ENCODE measurements around the gene GABRR1.
"Not testable (repeated sequence)": the region's sequence is repeated elsewhere in the genome, so short reads cannot be mapped to it uniquely, and the experiment has no call there.

Gene GABRR1

DNA sequence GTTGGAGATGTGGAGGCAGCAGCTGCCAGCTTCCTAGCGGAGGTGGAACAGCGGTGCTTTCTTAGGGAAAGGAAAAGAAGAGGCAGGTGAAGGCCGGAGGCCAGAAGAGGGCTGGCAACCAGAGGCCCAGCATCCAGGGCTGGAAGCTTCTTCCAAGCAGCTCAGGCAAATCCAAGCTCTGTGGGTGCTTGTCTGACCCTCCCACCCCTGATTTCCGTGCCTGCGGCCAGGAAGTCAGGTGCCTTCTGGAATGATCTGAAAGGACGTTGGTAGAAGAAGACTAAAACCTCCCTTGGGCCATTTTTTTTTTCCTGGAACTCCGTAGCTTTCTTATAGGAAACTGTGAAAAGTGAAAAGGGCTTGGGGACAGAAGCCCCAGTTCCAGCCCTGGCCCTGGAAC, 33.1 kb upstream of the GABRR1 start:
- H3K4me2 ChIP-seq (ENCODE audit: low read length), result no peak overlapping the region
- H3K9me3 ChIP-seq (replicated peaks; ENCODE audit: low read length), result no peaks in the 10 kb centered on the region
- no peak overlapping the region for H3K4me3 ChIP-seq (ENCODE audit: low read length)
- peaks cover 42% of the 10 kb centered on the region for H3K27me3 ChIP-seq (ENCODE audit: control insufficient read depth, insufficient read depth, low read length)
- H3K9ac ChIP-seq (ENCODE audit: low read depth, low read length), result no peak overlapping the region
- H3K36me3 ChIP-seq (ENCODE audit: insufficient read depth, low read length), result no peaks in the 10 kb centered on the region
- no peaks in the 10 kb centered on the region for H3K4me1 ChIP-seq (ENCODE audit: control insufficient read depth, insufficient read depth, low read length)

- H3K4me2 ChIP-seq (ENCODE audit: low read length), result no peak overlapping the region
- H3K36me3 ChIP-seq (ENCODE audit: insufficient read depth, low read length), result no peaks in the 10 kb centered on the region
- H3K9ac ChIP-seq (ENCODE audit: low read depth, low read length), result no peak overlapping the region
- peaks cover 45% of the 10 kb centered on the region for H3K27me3 ChIP-seq (ENCODE audit: control insufficient read depth, insufficient read depth, low read length)
- no peaks in the 10 kb centered on the region for H3K9me3 ChIP-seq (replicated peaks; ENCODE audit: low read length)
- H3K4me1 ChIP-seq (ENCODE audit: control insufficient read depth, insufficient read depth, low read length), result no peaks in the 10 kb centered on the region
- no peak overlapping the region for H3K4me3 ChIP-seq (ENCODE audit: low read length)
Observed at GRCh38 chr6:89244241-89244985, 27.3 kb upstream of the GABRR1 start.

DNA sequence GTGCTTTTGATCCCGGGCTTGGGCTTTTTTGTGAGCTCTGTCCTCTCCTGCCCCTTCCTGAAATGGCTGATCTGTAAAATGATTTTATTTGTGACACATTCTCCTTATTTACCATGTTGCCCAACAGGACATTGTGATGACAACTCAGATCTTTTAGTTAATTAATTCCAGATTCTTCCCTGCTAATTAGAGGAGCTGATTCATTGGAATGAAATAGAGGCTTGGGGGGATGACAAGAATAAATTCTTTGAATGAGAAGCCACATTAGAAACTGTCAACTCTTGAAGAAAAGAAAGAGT, 26.1 kb upstream of the GABRR1 start:
- no peaks in the 10 kb centered on the region for H3K36me3 ChIP-seq (ENCODE audit: insufficient read depth, low read length)
- peaks cover 45% of the 10 kb centered on the region for H3K27me3 ChIP-seq (ENCODE audit: control insufficient read depth, insufficient read depth, low read length)
- no peak overlapping the region for H3K4me2 ChIP-seq (ENCODE audit: low read length)
- no peak overlapping the region for H3K4me3 ChIP-seq (ENCODE audit: low read length)
- H3K4me1 ChIP-seq (ENCODE audit: control insufficient read depth, insufficient read depth, low read length), result no peaks in the 10 kb centered on the region
- H3K9me3 ChIP-seq (replicated peaks; ENCODE audit: low read length), result no peaks in the 10 kb centered on the region
- no peak overlapping the region for H3K9ac ChIP-seq (ENCODE audit: low read depth, low read length)

GRCh38 chr6:89242574-89243330, 25.6 kb upstream of the GABRR1 start:
- Histone ChIP-seq H3K9ac (ENCODE audit: low read depth, low read length) (no peak overlapping the region), H3K4me2 (ENCODE audit: low read length) (no peak overlapping the region), H3K9me3 (replicated peaks; ENCODE audit: low read length) (no peaks in the 10 kb centered on the region), H3K27me3 (ENCODE audit: control insufficient read depth, insufficient read depth, low read length) (peaks cover 46% of the 10 kb centered on the region), H3K4me1 (ENCODE audit: control insufficient read depth, insufficient read depth, low read length) (no peaks in the 10 kb centered on the region), H3K36me3 (ENCODE audit: insufficient read depth, low read length) (no peaks in the 10 kb centered on the region), H3K4me3 (ENCODE audit: low read length) (no peak overlapping the region)

DNA sequence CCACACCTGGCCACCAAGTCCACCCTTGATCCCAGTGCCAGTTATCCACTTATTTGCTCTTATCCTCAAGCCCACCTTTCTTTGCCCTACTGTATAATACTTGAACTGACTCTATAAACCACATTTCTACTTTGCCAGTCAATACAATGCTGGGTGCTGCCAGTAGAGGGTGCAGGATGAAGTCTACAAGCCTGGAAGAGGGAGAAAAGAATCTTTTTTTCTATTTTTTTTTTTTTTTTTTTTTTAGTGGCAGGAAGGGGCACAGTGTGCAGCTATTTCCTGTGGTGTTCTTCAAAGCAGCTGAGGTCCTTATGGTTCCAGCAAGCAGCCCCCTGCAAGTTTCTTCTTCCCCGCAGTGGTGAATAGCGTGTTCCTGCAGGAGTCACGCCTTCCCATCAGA, 22.2 kb upstream of the GABRR1 start:
- Histone ChIP-seq H3K4me1 (ENCODE audit: control insufficient read depth, insufficient read depth, low read length) (no peaks in the 10 kb centered on the region), H3K9me3 (replicated peaks; ENCODE audit: low read length) (no peaks in the 10 kb centered on the region), H3K4me3 (ENCODE audit: low read length) (no peak overlapping the region)

GRCh38 chr6:89237158-89237557, 20.0 kb upstream of the GABRR1 start:
- Histone ChIP-seq H3K27me3 (ENCODE audit: control insufficient read depth, insufficient read depth, low read length) (peaks cover 19% of the 10 kb centered on the region), H3K9me3 (replicated peaks; ENCODE audit: low read length) (no peaks in the 10 kb centered on the region), H3K9ac (ENCODE audit: low read depth, low read length) (no peak overlapping the region), H3K4me3 (ENCODE audit: low read length) (no peak overlapping the region), H3K4me2 (ENCODE audit: low read length) (no peak overlapping the region), H3K4me1 (ENCODE audit: control insufficient read depth, insufficient read depth, low read length) (no peaks in the 10 kb centered on the region), H3K36me3 (ENCODE audit: insufficient read depth, low read length) (no peaks in the 10 kb centered on the region)

More for the DNA sequence above, 22.2 kb upstream of the GABRR1 start:
- Histone ChIP-seq H3K27me3 (ENCODE audit: control insufficient read depth, insufficient read depth, low read length) (peaks cover 35% of the 10 kb centered on the region), H3K36me3 (ENCODE audit: insufficient read depth, low read length) (no peaks in the 10 kb centered on the region), H3K9ac (ENCODE audit: low read depth, low read length) (no peak overlapping the region), H3K4me2 (ENCODE audit: low read length) (no peak overlapping the region)

DNA sequence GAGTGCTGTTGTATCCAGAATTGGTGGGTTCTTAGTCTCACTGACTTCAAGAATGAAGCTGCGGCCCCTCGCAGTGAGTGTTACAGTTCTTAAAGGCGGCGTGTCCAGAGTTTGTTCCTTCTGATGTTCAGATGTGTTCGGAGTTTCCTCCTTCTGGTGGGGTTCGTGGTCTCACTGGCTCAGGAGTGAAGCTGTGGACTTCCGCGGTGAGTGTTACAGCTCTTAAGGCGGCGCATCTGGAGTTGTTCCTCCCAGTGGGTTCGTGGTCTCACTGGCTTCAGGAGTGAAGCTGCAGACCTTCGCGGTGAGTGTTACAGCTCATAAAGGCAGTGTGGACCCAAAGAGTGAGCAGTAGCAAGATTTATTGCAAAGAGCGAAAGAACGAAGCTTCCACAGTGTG, 16.4 kb upstream of the GABRR1 start:
- not testable (repeated sequence) for H3K9me3 ChIP-seq (replicated peaks; ENCODE audit: low read length); H3K4me2 ChIP-seq (ENCODE audit: low read length); H3K9ac ChIP-seq (ENCODE audit: low read depth, low read length); H3K4me1 ChIP-seq (ENCODE audit: control insufficient read depth, insufficient read depth, low read length); H3K4me3 ChIP-seq (ENCODE audit: low read length); H3K36me3 ChIP-seq (ENCODE audit: insufficient read depth, low read length)
- peaks cover 16% of the 10 kb centered on the region for H3K27me3 ChIP-seq (ENCODE audit: control insufficient read depth, insufficient read depth, low read length)

GRCh38 chr6:89222712-89223039, 5.5 kb upstream of the GABRR1 start:
- peaks cover 15% of the 10 kb centered on the region for H3K4me1 ChIP-seq (ENCODE audit: control insufficient read depth, insufficient read depth, low read length)
- no peaks in the 10 kb centered on the region for H3K9me3 ChIP-seq (replicated peaks; ENCODE audit: low read length)
- H3K36me3 ChIP-seq (ENCODE audit: insufficient read depth, low read length), result no peaks in the 10 kb centered on the region
- H3K4me2 ChIP-seq (ENCODE audit: low read length), result peak overlapping the region; percentile 3
- H3K27me3 ChIP-seq (ENCODE audit: control insufficient read depth, insufficient read depth, low read length), result peaks cover 2% of the 10 kb centered on the region
- H3K4me3 ChIP-seq (ENCODE audit: low read length), result no peak overlapping the region
- H3K9ac ChIP-seq (ENCODE audit: low read depth, low read length), result no peak overlapping the region

GRCh38 chr6:89221971-89222711, 5.0 kb upstream of the GABRR1 start:
- Histone ChIP-seq H3K4me1 (ENCODE audit: control insufficient read depth, insufficient read depth, low read length) (peaks cover 20% of the 10 kb centered on the region), H3K4me3 (ENCODE audit: low read length) (no peak overlapping the region), H3K9me3 (replicated peaks; ENCODE audit: low read length) (no peaks in the 10 kb centered on the region), H3K9ac (ENCODE audit: low read depth, low read length) (no peak overlapping the region), H3K36me3 (ENCODE audit: insufficient read depth, low read length) (no peaks in the 10 kb centered on the region), H3K27me3 (ENCODE audit: control insufficient read depth, insufficient read depth, low read length) (peaks cover 5% of the 10 kb centered on the region), H3K4me2 (ENCODE audit: low read length) (peak overlapping the region; percentile 3)

GRCh38 chr6:89221129-89221528, 4.0 kb upstream of the GABRR1 start:
- Histone ChIP-seq H3K4me2 (ENCODE audit: low read length) (no peak overlapping the region), H3K9me3 (replicated peaks; ENCODE audit: low read length) (no peaks in the 10 kb centered on the region), H3K4me3 (ENCODE audit: low read length) (no peak overlapping the region), H3K9ac (ENCODE audit: low read depth, low read length) (no peak overlapping the region), H3K36me3 (ENCODE audit: insufficient read depth, low read length) (no peaks in the 10 kb centered on the region), H3K27me3 (ENCODE audit: control insufficient read depth, insufficient read depth, low read length) (peaks cover 9% of the 10 kb centered on the region), H3K4me1 (ENCODE audit: control insufficient read depth, insufficient read depth, low read length) (peaks cover 20% of the 10 kb centered on the region)

- H3K27me3 ChIP-seq (ENCODE audit: control insufficient read depth, insufficient read depth, low read length), result peaks cover 11% of the 10 kb centered on the region
- no peaks in the 10 kb centered on the region for H3K36me3 ChIP-seq (ENCODE audit: insufficient read depth, low read length)
- no peak overlapping the region for H3K9ac ChIP-seq (ENCODE audit: low read depth, low read length)
Observed at GRCh38 chr6:89216411-89216810, 747 bp downstream of the GABRR1 start.

More at GRCh38 chr6:89216411-89216810, 747 bp downstream of the GABRR1 start:
- Histone ChIP-seq H3K4me1 (ENCODE audit: control insufficient read depth, insufficient read depth, low read length) (peaks cover 7% of the 10 kb centered on the region), H3K4me2 (ENCODE audit: low read length) (no peak overlapping the region), H3K9me3 (replicated peaks; ENCODE audit: low read length) (no peaks in the 10 kb centered on the region), H3K4me3 (ENCODE audit: low read length) (no peak overlapping the region)
